WTC11 (cell line): ENCODE data around the gene PQBP1. TPM values are rescaled to one million over a fixed set of nuclear protein-coding genes. Genes with fewer than 3 reads are reported as not detected.

Experiments used
- ATAC-seq: fragments of 200-7000 bp; cut with Tn5 transposase; 2 replicates; pipeline ENCODE4 v1.10.0; 2021; ENCODE audit warnings: mild to moderate bottlenecking, moderate library complexity
- CTCF ChIA-PET: fragments of 300-600 bp; sonication (Branson Sonifier 250); formaldehyde crosslinking; loops from one replicate; lab custom pipeline; 2021; ENCODE audit warnings: antibody characterized with exemption; lab: Charles Lee
- POLR2A ChIA-PET: fragments of 350-600 bp; sonication (Branson Sonifier 250); formaldehyde crosslinking; loops from one replicate; lab custom pipeline; 2021; ENCODE audit warnings: antibody characterized with exemption; lab: Charles Lee
- DNase-seq: peaks from one replicate; pipeline ENCODE4 v3.0.0; 2021; ENCODE audit warnings: low spot score
- H3K27ac Mint-ChIP-seq: 2 replicates; pipeline ENCODE4 v1.8.0; 2021; ENCODE audit warnings: mixed read lengths
- H3K27me3 Mint-ChIP-seq: 2 replicates; pipeline ENCODE4 v1.8.0; 2021; ENCODE audit warnings: low read depth, mild to moderate bottlenecking, moderate library complexity, mixed read lengths
- H3K36me3 Mint-ChIP-seq: 2 replicates; pipeline ENCODE4 v1.8.0; 2021; ENCODE audit warnings: mixed read lengths
- H3K4me1 Mint-ChIP-seq: 2 replicates; pipeline ENCODE4 v1.8.0; 2022; ENCODE audit warnings: mixed read lengths
- H3K4me3 Mint-ChIP-seq: 2 replicates; pipeline ENCODE4 v1.8.0; 2021; ENCODE audit warnings: mild to moderate bottlenecking, moderate library complexity, mixed read lengths
- H3K9me3 Mint-ChIP-seq: 2 replicates; pipeline ENCODE4 v1.8.0; 2021; ENCODE audit warnings: mixed read lengths
- AFF4 ChIP-seq: sonication (generic); formaldehyde crosslinking; IDR thresholded peaks from 2 replicates; pipeline ENCODE4 v1.8.1; 2023; ENCODE audit warnings: mild to moderate bottlenecking, missing genetic modification reagents, borderline replicate concordance
- ERG ChIP-seq: fragments of 250-450 bp; sonication (Bioruptor Pico); IDR thresholded peaks from 2 replicates; pipeline ENCODE4 v1.8.0; 2021; ENCODE audit warnings: mild to moderate bottlenecking
- ESRRA ChIP-seq: sonication (generic); formaldehyde crosslinking; IDR thresholded peaks from 2 replicates; pipeline ENCODE4 v1.8.1; 2022; ENCODE audit warnings: mild to moderate bottlenecking, missing genetic modification reagents, borderline replicate concordance
- HMGXB4 ChIP-seq: sonication (generic); formaldehyde crosslinking; IDR thresholded peaks from 2 replicates; pipeline ENCODE4 v1.8.1; 2023; ENCODE audit warnings: mild to moderate bottlenecking, moderate library complexity, missing genetic modification reagents
- IRF1 ChIP-seq: sonication (generic); formaldehyde crosslinking; IDR thresholded peaks from 2 replicates; pipeline ENCODE4 v1.8.0; 2023; ENCODE audit warnings: missing genetic modification reagents
- JAZF1 ChIP-seq: fragments of 250-450 bp; sonication (Bioruptor Pico); IDR thresholded peaks from 2 replicates; pipeline ENCODE4 v1.9.0; 2021; ENCODE audit warnings: moderate library complexity, mild to moderate bottlenecking, inconsistent platforms
- MXD4 ChIP-seq: fragments of 250-450 bp; sonication (Bioruptor Pico); IDR thresholded peaks from 2 replicates; pipeline ENCODE4 v1.8.0; 2021; ENCODE audit warnings: mild to moderate bottlenecking, moderate library complexity, borderline replicate concordance
- NFATC4 ChIP-seq: fragments of 250-450 bp; sonication (Bioruptor Pico); IDR thresholded peaks from 2 replicates; pipeline ENCODE4 v1.9.0; 2021; ENCODE audit warnings: mild to moderate bottlenecking
- PRDM15 ChIP-seq: sonication (generic); formaldehyde crosslinking; IDR thresholded peaks from 2 replicates; pipeline ENCODE4 v1.8.0; 2022; ENCODE audit warnings: missing genetic modification reagents
- ZNF138 ChIP-seq: sonication (generic); formaldehyde crosslinking; conservative IDR thresholded peaks from 2 replicates; pipeline ENCODE4 v1.8.1; 2022; ENCODE audit warnings: mild to moderate bottlenecking, moderate library complexity, missing genetic modification reagents
- ZNF281 ChIP-seq: sonication (generic); formaldehyde crosslinking; IDR thresholded peaks from 2 replicates; pipeline ENCODE4 v1.8.0; 2023; ENCODE audit warnings: mild to moderate bottlenecking, missing genetic modification reagents
- ZNF425 ChIP-seq: fragments of 250-450 bp; sonication (Bioruptor Pico); conservative IDR thresholded peaks from 2 replicates; pipeline ENCODE4 v1.9.0; 2021; ENCODE audit warnings: mild to moderate bottlenecking
- total RNA-seq: library from RNA; stranded (reverse); gene quantifications from 3 replicates; pipeline ENCODE4 v1.2.3, GENCODE V29; 2021

The PQBP1 gene
- total RNA-seq, 1 experiment from 2014 or later, result 79.4 TPM

GRCh38 chrX:48939524-48940228 is 41.9 kb downstream of the PQBP1 start (continued):
- TF ChIP-seq IRF1 (no peak), MXD4 (no peak)
- TF ChIP-seq, all 79 proteins: peak for 0

GRCh38 chrX:48940404-48940955 is 42.8 kb downstream of the PQBP1 start:
- H3K4me3 Mint-ChIP-seq, result no peak overlapping the region
- ChIA-PET POLR2A (no interaction called here), CTCF (interaction anchor here (0.7 kb wide), 1 partner anchor 26 kb away, joined by 3 read pairs; no protein-coding TSS in a partner anchor)
- no peak for ATAC-seq
- peaks cover 42% of the 10 kb centered on the region for H3K4me1 Mint-ChIP-seq
- H3K9me3 Mint-ChIP-seq, result no peaks in the 10 kb centered on the region
- no peak for DNase-seq
- no peak for TF ChIP-seq ERG (CRISPR knock-in tag)
- no peak for TF ChIP-seq HMGXB4
- TF ChIP-seq ZNF138, result no peak
- no peak for TF ChIP-seq ZNF425
- TF ChIP-seq NFATC4 (CRISPR knock-in tag), result no peak
- TF ChIP-seq ZNF281 (CRISPR knock-in tag), result no peak
- TF ChIP-seq JAZF1 (CRISPR knock-in tag), result no peak
- no peak for TF ChIP-seq AFF4 (CRISPR knock-in tag)
- TF ChIP-seq PRDM15, result no peak
- TF ChIP-seq ESRRA (CRISPR knock-in tag), result no peak
- H3K27me3 Mint-ChIP-seq, result no peaks in the 10 kb centered on the region
- H3K36me3 Mint-ChIP-seq, result peaks cover 14% of the 10 kb centered on the region
- H3K27ac Mint-ChIP-seq, result no peak overlapping the region
